Loucy (cell line): ENCODE data around the gene GALNT9.

Experiments used
- H2AFZ ChIP-seq: fragments of 200-600 bp; sonication (generic); 2 replicates; pipeline ENCODE4 v1.6.0; 2016; ENCODE audit warnings: antibody characterized with exemption, mild to moderate bottlenecking, low read length, moderate library complexity
- H3F3A ChIP-seq: fragments of 200-600 bp; 2 replicates; pipeline ENCODE4 v1.6.0; 2016; ENCODE audit warnings: antibody characterized with exemption, low read depth, mild to moderate bottlenecking
- H3K27me3 ChIP-seq: fragments of 200-600 bp; sonication (generic); 2 replicates; pipeline ENCODE4 v1.6.1; 2014; ENCODE audit warnings: low read length, mild to moderate bottlenecking; ENCODE audit not compliant: insufficient read depth, poor library complexity, severe bottlenecking
- H3K36me3 ChIP-seq: fragments of 200-600 bp; sonication (generic); 2 replicates; pipeline ENCODE4 v1.6.1; 2016; ENCODE audit warnings: low read length; ENCODE audit not compliant: insufficient read depth
- H3K4me1 ChIP-seq: fragments of 200-600 bp; sonication (generic); 2 replicates; pipeline ENCODE4 v1.5.1; 2014; ENCODE audit warnings: low read length, mild to moderate bottlenecking; ENCODE audit not compliant: insufficient read depth, poor library complexity, severe bottlenecking
- H3K4me2 ChIP-seq: fragments of 200-600 bp; sonication (generic); 2 replicates; pipeline ENCODE4 v1.6.0; 2014; ENCODE audit warnings: antibody characterized with exemption, low read length, low read depth, mild to moderate bottlenecking; ENCODE audit not compliant: poor library complexity, severe bottlenecking
- H3K4me3 ChIP-seq: fragments of 200-600 bp; sonication (generic); 2 replicates; pipeline ENCODE4 v1.5.1; 2014; ENCODE audit warnings: low read length, mild to moderate bottlenecking, mixed read lengths; ENCODE audit not compliant: poor library complexity, severe bottlenecking
- H3K79me2 ChIP-seq: fragments of 200-600 bp; sonication (generic); 2 replicates; pipeline ENCODE4 v1.6.1; 2014; ENCODE audit warnings: low read length; ENCODE audit not compliant: insufficient read depth
- H3K9ac ChIP-seq: fragments of 200-600 bp; sonication (generic); 2 replicates; pipeline ENCODE4 v1.6.0; 2014; ENCODE audit warnings: mild to moderate bottlenecking, low read depth, low read length, moderate library complexity; ENCODE audit not compliant: poor library complexity, severe bottlenecking
- H3K9me2 ChIP-seq: fragments of 200-600 bp; sonication (generic); replicated peaks from 2 replicates; pipeline ENCODE4 v1.6.1; 2016; ENCODE audit warnings: low read depth, low read length, mixed read lengths
- H3K9me3 ChIP-seq: fragments of 200-600 bp; sonication (generic); 2 replicates; pipeline ENCODE4 v1.6.1; 2014; ENCODE audit warnings: mild to moderate bottlenecking, antibody characterized with exemption, low read length, low read depth; ENCODE audit not compliant: insufficient read depth
- H4K20me1 ChIP-seq: fragments of 200-600 bp; sonication (generic); 2 replicates; pipeline ENCODE4 v1.6.0; 2014; ENCODE audit warnings: antibody characterized with exemption, low read length, mild to moderate bottlenecking; ENCODE audit not compliant: insufficient read depth, poor library complexity, severe bottlenecking
- CTCF ChIP-seq: fragments of 200-600 bp; sonication (generic); conservative IDR thresholded peaks from 2 replicates; pipeline ENCODE4 v1.5.1; 2014; ENCODE audit warnings: mild to moderate bottlenecking, antibody characterized with exemption, low read length
- EZH2phosphoT487 ChIP-seq: fragments of 200-600 bp; IDR thresholded peaks from 2 replicates; pipeline ENCODE4 v1.6.1; 2018; ENCODE audit warnings: antibody characterized with exemption, mild to moderate bottlenecking, moderate library complexity, borderline replicate concordance

The GALNT9 gene

GRCh38 chr12:132312516-132312915 is 16.9 kb downstream of the GALNT9 start:
- no peak overlapping the region for H3K4me2 ChIP-seq

GRCh38 chr12:132311201-132311915 is 18.0 kb downstream of the GALNT9 start:
- no peaks in the 10 kb centered on the region for H4K20me1 ChIP-seq
- no peaks in the 10 kb centered on the region for H3K79me2 ChIP-seq
- no peaks in the 10 kb centered on the region for H3K4me1 ChIP-seq
- H2AFZ ChIP-seq: no peak overlapping the region
- no peaks in the 10 kb centered on the region for H3K27me3 ChIP-seq
- H3K9me2 ChIP-seq: no peaks in the 10 kb centered on the region
- H3K9me3 ChIP-seq: 0 out of 2 replicates have a peak, but pooled peaks cover 5% of the 10 kb centered on the region
- H3K4me2 ChIP-seq: no peak overlapping the region
- H3K9ac ChIP-seq: no peak overlapping the region
- no peaks in the 10 kb centered on the region for H3F3A ChIP-seq
- no peak for TF ChIP-seq CTCF
- TF ChIP-seq EZH2phosphoT487: no peak
- no peak overlapping the region for H3K4me3 ChIP-seq
- H3K36me3 ChIP-seq: no peaks in the 10 kb centered on the region

More at GRCh38 chr12:132312516-132312915, 16.9 kb downstream of the GALNT9 start:
- TF ChIP-seq EZH2phosphoT487: no peak
- no peak for TF ChIP-seq CTCF
- Histone ChIP-seq H3K9me2 (no peaks in the 10 kb centered on the region), H3K79me2 (no peaks in the 10 kb centered on the region), H2AFZ (no peak overlapping the region), H3K4me1 (no peaks in the 10 kb centered on the region), H3K4me3 (no peak overlapping the region), H3K27me3 (no peaks in the 10 kb centered on the region), H3F3A (no peaks in the 10 kb centered on the region), H3K36me3 (no peaks in the 10 kb centered on the region), H3K9ac (no peak overlapping the region), H3K9me3 (0 out of 2 replicates have a peak, but pooled peaks cover 5% of the 10 kb centered on the region), H4K20me1 (no peaks in the 10 kb centered on the region)

GRCh38 chr12:132310181-132311040 is 19.0 kb downstream of the GALNT9 start:
- Histone ChIP-seq H3K9me3 (0 out of 2 replicates have a peak, but pooled peaks cover 5% of the 10 kb centered on the region), H3K36me3 (no peaks in the 10 kb centered on the region), H3F3A (no peaks in the 10 kb centered on the region), H2AFZ (no peak overlapping the region), H3K79me2 (no peaks in the 10 kb centered on the region), H3K4me1 (no peaks in the 10 kb centered on the region), H3K9ac (no peak overlapping the region), H3K27me3 (no peaks in the 10 kb centered on the region), H3K4me2 (no peak overlapping the region), H3K4me3 (no peak overlapping the region), H3K9me2 (no peaks in the 10 kb centered on the region), H4K20me1 (no peaks in the 10 kb centered on the region)
- TF ChIP-seq EZH2phosphoT487 (no peak), CTCF (no peak)
